ENCODE measurements around the gene TIMM44. TPM values are rescaled to one million over a fixed set of nuclear protein-coding genes. Genes with fewer than 3 reads are reported as not detected.

The TIMM44 gene
- polyA plus RNA-seq, 3 donors, result 9.5 to 33.2 (median 10.4) TPM

- WGBS (ENCODE audit: insufficient coverage), result 100% methylated on average over 8 of the region's 10 CpGs
- Histone ChIP-seq H3K4me3 (replicated peaks in 1 of 3; ENCODE audit: low read depth in 2 of 3, low read length in 3 of 3) (no peak overlapping the region), H3K79me2 (ENCODE audit: insufficient read depth, low read length) (peaks cover 6% of the 10 kb centered on the region), H2AFZ (ENCODE audit: insufficient read depth, low read depth, low read length, poor library complexity, severe bottlenecking) (no peak overlapping the region), H3K4me2 (replicated peaks; ENCODE audit: extremely low read depth, low read length, poor library complexity, severe bottlenecking) (no peak overlapping the region), H3K4me1 (ENCODE audit: control insufficient read depth in 1 of 2, insufficient read depth in 2 of 2, low read length in 2 of 2) (no peaks in the 10 kb centered on the region), H3K9ac (ENCODE audit: insufficient read depth, low read length, poor library complexity, severe bottlenecking) (no peak overlapping the region), H3K27me3 (ENCODE audit: control insufficient read depth in 2 of 2, insufficient read depth in 2 of 2, low read length in 2 of 2) (no peaks in the 10 kb centered on the region), H3K9me3 (replicated peaks in 1 of 2; ENCODE audit: control insufficient read depth in 1 of 2, insufficient read depth in 1 of 2, low read length in 2 of 2) (no peaks in the 10 kb centered on the region), H4K20me1 (ENCODE audit: insufficient read depth, low read length) (peaks cover 47% of the 10 kb centered on the region), H3K36me3 (replicated peaks in 1 of 2; ENCODE audit: control insufficient read depth in 1 of 2, insufficient read depth in 2 of 2, low read length in 2 of 2) (peaks cover 74 to 97% of the 10 kb centered on the region in 2 donors), H3K27ac (ENCODE audit: low read depth in 1 of 2, low read length in 2 of 2) (no peak overlapping the region)
- TF ChIP-seq CTCF (IDR thresholded peaks at IDR 0.05), result no peak
- Mint-ChIP-seq H3K9me3 (no peaks in the 10 kb centered on the region), H3K4me3 (no peak overlapping the region), H3K27me3 (ENCODE audit: low read depth in 3 of 3) (peaks cover 0 to 1% (median 0%) of the 10 kb centered on the region in 3 donors), H3K4me1 (no peaks in the 10 kb centered on the region), H3K27ac (peak overlapping the region in 2 of 7 donors; percentile 17 to 19), H3K36me3 (peaks cover 69 to 87% of the 10 kb centered on the region in 2 donors)
- no peak for DNase-seq
- intact Hi-C loops (cut with micrococcal nuclease), result no loop called here
Observed at GRCh38 chr19:7979011-7979410, 35.5 kb upstream of the TIMM44 start.

- no peak for DNase-seq
- no peak overlapping the region for H3K4me3 Mint-ChIP-seq
- peaks cover 72 to 87% of the 10 kb centered on the region in 2 donors for H3K36me3 Mint-ChIP-seq
- H3K4me2 ChIP-seq (replicated peaks; ENCODE audit: extremely low read depth, low read length, poor library complexity, severe bottlenecking), result no peak overlapping the region
- H3K9me3 ChIP-seq (replicated peaks in 1 of 2; ENCODE audit: control insufficient read depth in 1 of 2, insufficient read depth in 1 of 2, low read length in 2 of 2), result no peaks in the 10 kb centered on the region
- no peaks in the 10 kb centered on the region for H3K27me3 ChIP-seq (ENCODE audit: control insufficient read depth in 2 of 2, insufficient read depth in 2 of 2, low read length in 2 of 2)
- H3K9ac ChIP-seq (ENCODE audit: insufficient read depth, low read length, poor library complexity, severe bottlenecking), result no peak overlapping the region
- no peaks in the 10 kb centered on the region for H3K4me1 ChIP-seq (ENCODE audit: control insufficient read depth in 1 of 2, insufficient read depth in 2 of 2, low read length in 2 of 2)
- H3K27ac ChIP-seq (ENCODE audit: low read depth in 1 of 2, low read length in 2 of 2), result no peak overlapping the region
- peaks cover 0 to 1% (median 0%) of the 10 kb centered on the region in 3 donors for H3K27me3 Mint-ChIP-seq (ENCODE audit: low read depth in 3 of 3)
- WGBS (ENCODE audit: insufficient coverage), result 95% methylated on average over 11 of the region's 12 CpGs
- no peaks in the 10 kb centered on the region for H3K79me2 ChIP-seq (ENCODE audit: insufficient read depth, low read length)
- H4K20me1 ChIP-seq (ENCODE audit: insufficient read depth, low read length), result peaks cover 40% of the 10 kb centered on the region
- intact Hi-C loops (cut with micrococcal nuclease), result no loop called here
- no peak overlapping the region for H3K4me3 ChIP-seq (replicated peaks in 1 of 3; ENCODE audit: low read depth in 2 of 3, low read length in 3 of 3)
- no peaks in the 10 kb centered on the region for H3K9me3 Mint-ChIP-seq
- H3K27ac Mint-ChIP-seq, result peak overlapping the region in 5 of 7 donors; percentile 17 to 70 (median 61)
- no peak overlapping the region for H2AFZ ChIP-seq (ENCODE audit: insufficient read depth, low read depth, low read length, poor library complexity, severe bottlenecking)
- TF ChIP-seq CTCF (IDR thresholded peaks at IDR 0.05), result no peak
- H3K36me3 ChIP-seq (replicated peaks in 1 of 2; ENCODE audit: control insufficient read depth in 1 of 2, insufficient read depth in 2 of 2, low read length in 2 of 2), result peaks cover 76 to 97% of the 10 kb centered on the region in 2 donors
- no peaks in the 10 kb centered on the region for H3K4me1 Mint-ChIP-seq
Observed at GRCh38 chr19:7978179-7978825, 34.8 kb upstream of the TIMM44 start.

All from CD14-positive monocyte (primary cell).